A172 (cell line): Measurements from ENCODE around the gene SRSF10. TPM values are rescaled to one million over a fixed set of nuclear protein-coding genes. Genes with fewer than 3 reads are reported as not detected.
A peak's percentile ranks its signal among the peaks of the same experiment; 100 is the strongest.
"Not testable (repeated sequence)": the region's sequence is repeated elsewhere in the genome, so short reads cannot be mapped to it uniquely, and the experiment has no call there.

Experiments
- DNase-seq: peaks from one replicate; pipeline ENCODE4 v3.0.0-alpha.2; 2015; ENCODE audit warnings: low spot score
- total RNA-seq: library from RNA; depleted of rRNA; stranded (reverse); fragments of >200 nt; shearing (Covaris generic); gene quantifications from 2 replicates; pipeline ENCODE4 v1.2.3, GENCODE V29; 2014

SRSF10 gene
- total RNA-seq, 1 experiment from 2014 or later, result 106 TPM

DNA sequence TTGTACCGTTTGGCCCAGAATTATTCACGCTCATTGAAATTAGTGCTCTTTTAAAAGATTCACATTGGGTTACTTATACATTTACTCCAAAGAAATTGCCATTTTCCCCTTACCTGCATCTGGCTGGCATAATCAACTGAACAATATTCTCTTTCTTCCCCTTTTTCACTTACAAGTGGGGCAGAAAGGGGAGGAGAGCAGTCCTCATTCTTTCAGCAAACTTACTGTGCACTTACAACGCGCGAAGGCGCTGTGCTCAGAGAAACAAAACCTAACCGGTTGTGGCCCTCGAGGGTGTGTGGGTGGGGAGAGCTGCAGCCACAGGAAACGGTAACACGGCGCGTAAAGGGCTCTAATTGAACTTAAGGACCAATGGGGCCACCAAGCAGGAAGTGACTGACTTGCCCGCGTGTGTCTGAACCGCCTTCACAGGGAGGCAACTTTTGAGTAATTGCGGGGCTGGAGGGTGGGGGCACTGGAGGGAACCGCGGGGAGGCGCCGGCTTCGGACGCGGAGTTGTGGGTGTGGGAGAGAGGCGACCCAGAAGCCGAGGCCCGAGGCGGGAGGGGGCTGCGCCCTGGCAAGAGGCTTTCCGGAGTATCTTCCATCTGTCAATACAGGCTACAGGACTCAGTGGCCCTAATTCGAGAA, 21.2 kb downstream of the SRSF10 start:
- DNase-seq, result peak; percentile 92

DNA sequence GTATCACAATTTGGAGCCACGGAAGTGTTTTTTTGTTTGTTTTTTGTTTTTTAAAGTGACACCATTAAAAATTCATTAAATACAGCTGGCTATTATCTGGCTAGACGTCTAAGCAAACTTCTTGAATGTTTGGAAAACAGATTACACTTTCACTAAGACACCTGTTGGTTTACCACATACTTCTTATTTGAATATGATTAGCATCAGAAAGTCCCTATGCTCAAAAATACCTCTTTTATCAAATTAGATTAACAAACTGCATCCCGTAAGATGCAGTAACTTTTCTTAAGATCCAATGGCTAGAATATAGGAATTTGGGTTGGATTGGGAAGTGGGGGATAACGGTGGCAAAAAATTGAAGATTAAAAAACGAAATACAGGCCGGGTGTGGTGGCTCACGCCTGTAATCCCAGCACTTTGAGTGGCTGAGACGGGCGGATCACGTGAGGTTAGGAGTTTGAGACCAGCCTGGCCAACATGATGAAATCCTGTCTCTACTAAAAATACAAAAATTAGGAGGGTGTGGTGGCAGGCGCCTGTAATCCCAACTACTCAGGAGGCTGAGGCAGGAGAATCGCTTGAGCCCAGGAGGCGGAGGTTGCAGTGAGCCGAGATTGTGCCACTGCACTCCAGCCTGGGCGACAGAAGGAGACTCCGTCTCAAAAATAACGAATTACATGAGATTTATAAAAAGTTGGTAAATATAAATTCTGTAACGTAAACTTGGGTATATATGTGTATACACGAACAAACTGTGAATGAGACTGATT, 21.9 kb downstream of the SRSF10 start:
- DNase-seq, result not testable (repeated sequence)

DNA sequence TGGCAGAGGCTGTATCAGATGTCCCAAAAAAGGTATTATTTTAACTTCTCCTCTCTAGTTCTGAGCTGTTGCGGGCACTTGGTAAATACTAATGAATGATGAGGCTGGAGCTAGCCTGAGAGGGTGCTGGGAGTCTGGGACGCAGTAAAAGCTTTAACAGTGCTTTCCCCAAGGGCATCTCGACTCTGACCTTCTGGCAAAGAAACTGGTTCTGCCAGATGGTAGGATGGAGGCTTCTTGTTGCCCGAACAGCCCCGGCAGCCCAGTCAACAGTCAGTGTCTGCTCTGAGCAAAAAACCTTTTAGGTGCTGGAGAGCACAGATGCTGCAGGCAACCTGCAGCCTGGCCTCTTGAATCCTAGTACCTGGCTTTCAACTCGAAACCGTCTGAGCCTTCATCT, 23.0 kb downstream of the SRSF10 start:
- no peak for DNase-seq

DNA sequence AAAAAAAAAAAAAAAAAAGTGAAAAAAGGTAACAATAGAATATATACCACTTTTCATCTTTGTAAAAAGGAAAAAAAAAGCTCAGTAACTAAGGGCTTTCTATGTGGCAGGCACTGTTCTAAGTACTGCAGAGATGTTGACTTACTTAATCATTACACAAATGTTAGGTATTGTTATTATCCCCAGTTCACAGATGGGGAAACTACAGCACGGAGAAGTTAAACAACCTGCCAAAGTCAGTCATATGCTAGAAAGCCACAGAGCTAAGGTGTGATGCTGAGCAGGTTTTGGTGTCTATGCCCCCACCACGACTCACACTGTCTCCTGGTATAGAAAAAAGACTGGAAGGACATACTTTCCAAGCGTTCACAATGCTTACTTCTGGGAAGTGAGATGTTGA, 27.1 kb downstream of the SRSF10 start:
- DNase-seq, result no peak

DNA sequence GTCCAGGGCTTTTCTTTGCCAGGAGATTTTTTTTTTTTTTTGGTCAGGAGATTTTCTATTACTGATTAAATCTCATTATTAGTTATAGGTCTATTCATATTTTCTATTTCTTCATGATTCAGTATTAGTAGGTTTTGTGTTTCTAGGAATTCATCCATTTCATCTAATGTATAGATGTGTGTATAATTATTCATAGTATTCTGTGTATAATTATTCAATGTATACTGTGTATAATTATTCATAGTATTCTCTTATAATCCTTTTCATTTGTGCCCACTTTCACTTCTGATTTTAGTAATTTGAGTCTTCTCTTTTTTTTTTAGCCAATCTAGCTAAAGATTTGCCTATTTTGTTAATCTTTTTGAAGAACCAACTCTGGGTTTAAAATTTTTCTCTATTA, 32.8 kb downstream of the SRSF10 start:
- no peak for DNase-seq

DNA sequence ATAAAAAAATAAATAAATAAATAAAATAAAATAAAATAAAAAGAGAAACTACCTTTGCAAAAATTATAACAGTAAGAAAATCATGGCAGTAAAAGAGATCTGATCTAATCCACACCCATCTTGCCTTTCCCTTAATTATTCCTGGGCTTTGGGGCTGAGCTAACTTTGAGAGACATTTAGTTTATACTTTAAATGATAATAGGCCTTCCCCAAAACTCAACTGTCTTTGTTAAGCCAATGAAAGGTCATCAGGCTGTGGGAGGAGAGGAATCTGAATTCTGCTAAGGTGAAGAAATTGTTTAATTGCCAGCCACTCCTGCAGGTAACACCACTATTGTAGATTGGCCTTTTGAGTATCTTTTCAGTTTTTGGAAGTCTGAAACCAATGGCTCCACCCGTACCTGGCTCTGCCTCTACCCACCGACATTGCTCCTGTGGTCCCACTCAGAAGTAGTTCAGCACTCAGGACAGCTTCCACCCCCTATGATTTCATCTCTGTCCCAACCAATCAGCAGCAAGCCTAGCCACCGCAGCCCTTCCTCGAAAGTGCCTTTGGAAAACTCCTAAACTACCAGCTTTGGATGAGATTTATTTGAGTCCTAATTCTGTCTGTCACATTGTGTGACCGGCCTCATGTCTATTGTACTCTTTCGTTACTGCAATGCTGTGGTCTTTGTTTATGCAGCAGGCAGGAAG, 43.5 kb downstream of the SRSF10 start:
- DNase-seq, result no peak

DNA sequence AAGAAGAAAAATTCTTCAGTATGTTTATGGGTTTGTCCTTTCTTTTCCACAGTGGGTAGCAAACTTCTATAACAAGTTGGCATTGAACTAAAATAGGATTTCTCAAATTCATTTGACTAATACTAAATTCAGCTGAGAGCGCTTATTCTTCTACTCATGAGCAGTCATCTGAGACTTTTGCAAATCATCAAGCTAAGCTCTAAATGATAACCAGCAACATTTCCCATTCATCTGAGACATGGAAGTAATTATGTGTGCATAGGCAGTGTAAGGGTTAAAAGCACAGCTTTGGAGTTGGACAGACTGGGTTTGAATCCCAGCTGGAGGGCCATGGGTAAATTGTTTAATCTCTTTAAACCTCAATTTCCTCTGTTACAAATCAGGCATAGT, 48.6 kb downstream of the SRSF10 start:
- DNase-seq, result no peak

DNA sequence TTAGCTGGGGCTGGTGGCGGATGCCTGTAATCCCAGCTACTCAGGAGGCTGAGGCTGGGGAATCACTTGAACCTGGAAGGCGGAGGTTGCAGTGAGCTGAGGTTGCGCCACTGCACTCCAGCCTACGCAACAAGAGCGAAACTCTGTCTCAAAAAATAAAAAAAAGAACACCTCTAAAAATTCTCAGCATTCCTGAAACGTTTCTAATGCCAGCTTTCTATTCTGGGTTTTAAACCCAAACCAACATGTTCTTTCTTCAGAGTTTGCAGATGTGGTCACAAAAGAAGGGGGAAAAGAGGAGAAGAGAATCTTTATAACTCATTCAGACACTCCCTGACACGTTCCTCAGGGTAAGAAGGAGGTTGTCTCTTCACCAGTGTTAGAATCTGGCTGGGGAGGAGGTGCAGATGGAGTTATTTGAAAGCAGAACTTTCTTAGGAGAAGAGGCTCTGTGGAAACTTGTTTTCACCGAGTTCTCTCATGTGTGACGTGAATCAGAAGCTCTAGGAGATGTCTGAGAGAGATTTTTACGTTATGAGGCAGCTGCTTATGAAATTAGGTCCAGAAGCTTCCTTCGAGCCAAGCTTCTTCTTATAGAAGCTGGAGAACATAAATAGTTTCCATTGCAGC, 49.2 kb downstream of the SRSF10 start:
- DNase-seq, result no peak

DNA sequence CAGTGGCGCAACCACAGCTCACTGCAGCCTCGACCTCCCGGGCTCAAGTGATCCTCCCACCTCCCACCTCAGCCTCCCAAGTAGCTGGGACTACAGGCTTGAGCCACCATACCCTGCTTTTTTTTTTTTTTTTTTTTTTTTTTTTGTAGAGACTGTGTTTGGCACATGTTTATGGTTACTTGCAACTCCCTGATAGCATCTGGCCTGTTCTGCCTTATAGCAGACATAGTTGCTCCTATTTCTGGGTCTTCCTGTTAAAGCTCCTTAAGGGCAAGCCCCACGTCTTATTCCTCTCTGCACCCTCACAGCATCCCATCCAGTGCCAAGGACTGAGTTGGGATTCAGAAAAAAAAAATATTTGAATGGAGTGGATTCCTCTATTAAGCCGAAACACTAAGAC, 49.9 kb downstream of the SRSF10 start:
- no peak for DNase-seq

DNA sequence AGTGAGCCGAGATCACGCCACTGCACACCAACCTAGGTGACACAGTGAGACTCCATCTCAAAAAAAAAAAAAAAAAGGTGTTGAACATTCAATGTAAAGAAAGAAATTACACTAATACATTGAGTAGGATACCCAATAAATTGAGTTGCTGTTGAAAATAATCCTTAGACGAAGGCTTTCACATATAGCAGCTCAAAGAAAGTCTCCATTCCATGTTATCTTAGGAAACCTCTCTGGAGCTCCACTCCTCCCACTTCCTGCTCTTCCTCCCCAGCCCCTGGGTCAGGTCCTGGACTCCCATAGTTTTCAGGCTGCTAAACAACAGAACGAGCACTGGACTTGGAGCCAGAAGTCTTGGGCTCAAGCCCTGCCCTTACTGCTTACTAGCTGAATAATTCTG, 51.3 kb downstream of the SRSF10 start:
- DNase-seq, result no peak

DNA sequence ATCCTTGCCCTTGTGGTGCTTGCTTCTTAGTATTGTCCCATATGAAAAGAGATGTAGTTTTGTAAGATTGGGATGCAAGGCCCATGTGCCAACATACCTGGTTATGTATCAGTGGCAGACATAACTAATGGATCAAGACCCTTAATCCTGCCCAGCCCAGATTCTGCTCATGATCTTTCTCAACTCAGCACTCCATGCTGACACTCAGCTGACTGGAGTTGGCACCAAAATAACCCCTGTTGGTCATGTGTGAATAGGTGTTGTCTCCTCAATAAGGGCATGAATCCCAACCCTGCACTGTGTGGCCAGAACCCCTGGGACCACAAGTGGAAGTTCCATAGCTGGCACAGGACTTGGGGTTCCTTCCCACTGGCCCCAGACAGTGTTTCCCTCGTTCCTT, 53.0 kb downstream of the SRSF10 start:
- DNase-seq, result no peak

DNA sequence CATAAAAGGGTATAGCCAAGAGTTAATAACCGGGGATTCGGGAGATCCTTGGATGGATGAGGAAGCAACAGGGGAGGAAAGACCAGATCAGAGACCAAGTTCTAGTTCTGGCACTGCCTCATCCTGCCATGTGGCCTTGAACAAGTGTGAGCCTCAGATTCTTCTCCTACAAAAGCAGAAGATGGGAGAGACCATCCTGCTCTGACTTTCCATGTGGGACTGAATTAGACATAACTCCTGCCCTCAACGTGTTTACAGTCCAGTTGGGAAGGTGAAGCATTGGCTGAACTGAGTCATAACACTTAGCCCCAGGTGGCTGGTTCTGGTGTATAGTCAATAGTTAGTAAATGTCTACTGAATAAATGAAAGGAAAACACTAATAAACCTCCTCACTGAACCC, 54.8 kb downstream of the SRSF10 start:
- no peak for DNase-seq

DNA sequence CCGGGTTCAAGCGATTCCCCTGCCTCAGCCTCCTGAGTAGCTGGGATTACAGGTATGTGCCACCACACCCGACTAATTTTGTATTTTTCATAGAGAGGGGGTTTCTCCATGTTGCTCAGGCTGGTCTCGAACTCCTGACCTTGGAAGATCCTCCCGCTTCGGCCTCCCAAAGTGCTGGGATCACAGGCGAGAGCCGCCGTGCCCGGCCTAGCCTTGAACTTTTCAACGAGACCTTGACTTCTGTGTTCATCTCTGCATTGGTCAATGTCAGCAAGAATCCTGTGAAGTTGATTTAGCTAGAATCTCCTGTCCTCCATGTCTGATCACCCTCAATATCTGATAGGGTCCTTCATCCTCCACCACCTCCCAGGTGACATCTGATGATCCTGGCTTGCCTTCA, 55.5 kb downstream of the SRSF10 start:
- DNase-seq, result no peak

DNA sequence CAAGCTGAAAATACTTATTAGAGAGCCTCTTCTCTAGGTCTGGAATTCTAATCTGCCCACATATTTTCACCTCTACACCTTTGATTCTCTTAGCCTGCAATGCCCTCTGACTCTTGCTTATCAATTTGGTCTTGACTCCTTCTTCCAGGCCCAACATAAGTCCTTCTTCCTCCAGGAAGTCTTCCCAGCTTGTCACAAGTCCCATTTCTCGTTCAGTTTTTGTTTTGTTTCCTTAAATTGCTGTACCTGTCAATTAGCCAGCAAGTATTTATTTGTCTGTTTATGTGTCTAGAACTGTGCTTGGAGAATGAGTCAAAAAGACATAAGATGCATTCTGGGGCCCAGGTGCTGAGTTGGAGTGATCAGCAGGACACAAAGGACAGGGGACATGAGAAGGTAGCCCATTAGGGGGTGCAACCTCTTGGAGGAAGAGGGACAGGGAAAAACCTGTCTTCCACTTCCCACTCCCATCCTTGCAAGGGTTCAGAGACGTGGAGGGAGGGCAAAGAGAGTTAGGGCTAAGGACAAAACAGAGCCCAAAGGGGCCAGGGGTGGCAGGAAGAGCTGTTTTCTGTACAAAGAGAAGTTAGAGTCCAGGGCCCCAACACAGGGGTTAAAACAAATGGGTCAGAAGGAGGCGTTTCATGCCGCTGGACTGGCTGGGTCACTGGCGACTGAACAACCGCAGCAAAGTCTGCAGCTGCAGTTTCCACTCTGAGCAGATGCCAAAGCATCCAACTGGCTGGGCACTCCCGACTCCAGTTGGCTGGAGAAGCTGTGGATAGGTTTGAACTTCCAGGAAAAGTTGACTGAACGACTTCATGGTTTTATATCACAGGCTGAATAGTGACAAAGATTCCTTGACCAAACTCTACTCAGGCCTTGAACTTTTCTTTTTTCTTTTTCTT, 56.3 kb downstream of the SRSF10 start:
- no peak for DNase-seq

DNA sequence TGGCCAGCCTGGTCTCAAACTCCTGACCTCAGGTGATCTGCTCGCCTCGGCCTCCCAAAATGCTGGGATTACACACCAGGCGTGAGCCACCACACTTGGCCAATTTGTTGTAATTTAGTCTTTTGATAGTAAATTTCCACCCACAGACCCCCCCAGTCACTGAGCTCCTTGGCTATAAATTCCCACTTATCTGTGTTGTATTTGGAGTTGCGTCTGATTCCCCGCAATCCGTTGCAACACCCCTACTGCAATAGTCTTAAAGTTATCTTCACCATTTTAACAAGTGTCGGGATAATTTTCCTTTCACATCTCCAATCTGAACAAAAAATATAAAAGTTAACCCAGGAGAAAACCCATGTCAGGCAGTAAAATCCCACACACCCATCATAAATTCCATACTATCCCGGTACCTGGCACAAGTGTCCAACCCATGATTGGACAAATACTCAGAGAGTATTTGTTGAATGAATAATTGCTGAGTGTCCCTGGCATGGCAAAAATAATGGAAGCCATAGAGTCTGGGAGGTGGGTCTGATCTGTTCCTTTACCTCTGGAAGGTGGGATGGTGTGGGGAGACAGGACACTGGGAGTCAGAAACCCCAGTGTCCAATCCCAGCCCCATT, 57.7 kb downstream of the SRSF10 start:
- DNase-seq, result no peak

DNA sequence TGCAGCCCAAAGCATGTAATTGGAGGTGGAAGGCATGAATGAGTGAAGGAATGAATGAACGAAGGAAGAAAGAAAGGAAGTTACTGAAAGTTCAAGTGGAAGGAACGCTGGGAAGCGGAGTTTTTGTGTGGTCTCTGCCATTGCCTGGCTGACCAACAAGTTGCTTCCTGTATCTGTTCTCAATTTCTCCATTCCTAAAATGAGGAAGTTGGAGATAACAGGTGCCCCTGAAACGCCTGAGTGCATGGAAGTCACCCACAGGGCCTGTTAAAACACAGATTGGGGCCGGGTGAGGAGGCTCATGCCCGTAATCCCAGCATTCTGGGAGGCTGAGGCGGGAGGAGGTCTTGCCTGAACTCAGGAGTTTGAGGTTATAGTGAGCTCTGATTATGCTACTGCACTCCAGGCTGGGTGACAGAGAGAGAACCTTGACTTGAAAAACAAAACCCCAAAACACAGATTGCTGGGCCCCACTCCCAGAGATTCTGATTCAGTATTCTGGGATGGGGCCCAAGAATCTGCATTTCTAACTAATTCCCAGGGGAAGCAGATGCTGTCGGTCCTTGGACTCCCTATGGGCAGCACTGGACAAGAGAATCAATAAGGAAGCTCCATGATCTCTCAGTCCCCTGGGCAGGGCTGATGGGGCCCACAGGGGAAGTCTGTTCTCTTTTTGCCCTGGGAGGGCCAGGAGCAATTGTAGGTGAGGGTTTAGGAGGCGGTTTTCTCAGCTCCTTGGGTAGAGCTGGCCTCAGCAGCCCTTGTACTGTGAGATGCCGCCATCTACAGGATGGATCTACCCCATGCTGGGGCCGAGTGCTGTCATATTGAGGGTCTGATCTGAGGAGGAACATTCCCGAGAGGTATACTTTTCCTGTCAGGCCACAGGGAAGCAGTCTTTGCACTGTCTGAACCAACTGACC, 63.7 kb downstream of the SRSF10 start:
- peak; percentile 63 for DNase-seq

DNA sequence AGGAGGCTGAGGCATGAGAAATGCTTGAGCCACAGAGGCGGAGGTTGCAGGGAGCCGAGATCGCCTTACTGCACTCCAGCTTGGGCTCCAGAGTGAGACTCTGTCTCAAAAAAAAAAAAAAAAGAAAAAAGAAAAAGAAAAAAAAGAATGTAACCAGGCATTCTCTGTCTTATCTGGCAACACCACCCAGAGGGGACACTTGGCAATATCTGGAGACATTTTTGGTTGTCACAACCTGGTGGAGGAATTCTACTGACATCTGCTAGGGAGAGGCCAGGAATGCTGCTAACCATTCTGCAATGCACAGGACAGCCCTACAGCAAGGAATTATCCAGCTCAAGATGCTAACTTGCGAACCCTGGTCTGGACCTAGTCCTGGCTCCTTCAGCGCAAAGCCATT, 64.7 kb downstream of the SRSF10 start:
- no peak for DNase-seq

DNA sequence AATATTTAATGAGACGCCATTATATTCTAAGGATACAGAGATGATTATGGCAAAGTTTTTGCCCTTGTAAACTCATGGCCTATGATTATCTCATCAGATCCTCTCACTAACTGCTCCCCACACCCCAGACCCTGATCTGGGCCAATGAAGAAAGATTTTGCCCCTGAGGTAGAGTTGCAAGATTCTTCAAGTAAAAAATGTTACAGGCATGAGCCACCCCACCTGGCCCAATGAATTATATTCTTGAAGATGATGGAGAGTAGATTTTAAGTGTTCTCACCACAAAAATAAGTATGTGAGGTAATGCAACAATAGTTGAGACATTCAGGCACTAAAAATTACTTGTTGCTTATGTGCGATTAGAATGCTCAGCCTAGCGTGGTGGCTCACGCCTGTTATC, 65.2 kb downstream of the SRSF10 start:
- DNase-seq, result no peak
